Measurements from ENCODE around the gene CARF. TPM values are rescaled to one million over a fixed set of nuclear protein-coding genes. Genes with fewer than 3 reads are reported as not detected.

CARF gene
- polyA plus RNA-seq, 1 donor (not counting 4 experiments of a cell fraction or from before 2014, with no cell fraction given) = 5.2 TPM

DNA sequence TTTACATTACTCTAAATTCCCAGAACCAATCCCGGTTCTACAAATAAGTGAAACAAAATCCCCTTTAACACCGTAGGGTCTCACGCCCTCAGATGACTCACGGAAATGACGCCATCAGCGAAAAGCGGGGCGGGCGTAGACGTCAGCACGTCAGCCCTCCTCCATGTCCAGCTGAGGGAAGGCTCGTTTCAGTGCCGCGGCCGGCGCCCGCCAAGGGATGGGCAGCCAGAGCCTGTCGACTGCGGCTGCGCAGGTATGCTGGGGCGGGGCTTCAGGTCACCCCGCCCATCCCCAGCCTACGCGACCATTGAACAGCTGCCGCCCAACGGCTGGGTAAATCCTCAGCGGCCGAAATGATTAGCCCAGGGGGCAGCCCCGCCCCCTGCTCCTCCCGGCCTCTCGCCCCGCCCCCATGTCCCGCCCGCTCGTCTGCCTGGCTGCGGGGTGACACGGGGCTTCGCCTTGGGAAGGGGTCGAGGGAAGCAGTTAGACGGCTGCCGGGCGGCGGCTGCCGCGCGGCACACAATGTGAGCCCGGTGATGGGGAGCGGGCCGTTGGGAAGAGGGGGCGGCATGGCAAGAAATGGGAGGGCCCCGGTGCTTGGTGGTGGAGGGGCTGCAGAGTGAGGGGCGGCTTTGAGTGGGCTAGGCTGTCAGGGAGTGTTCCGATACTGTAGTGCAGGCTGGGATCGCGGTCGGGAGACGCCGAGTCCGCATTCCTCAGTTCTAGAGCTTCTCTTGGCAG, 102.6 kb downstream of the CARF start, which contains the start of gene NBEAL1:
TSS of gene NBEAL1 (plus strand) at position 420 of the 744 bp plus-strand sequence. CDS start 1,510 bp downstream, outside the sequence.
- peak within 1 kb of the TSS; percentile 97 for H3K27ac ChIP-seq (ENCODE audit: control insufficient read depth, insufficient read depth, low read length)
- H3K4me3 ChIP-seq (ENCODE audit: control insufficient read depth in 2 of 3, extremely low read depth in 1 of 3, insufficient read depth in 2 of 3, low read depth in 1 of 3, low read length in 3 of 3) = peak within 1 kb of the TSS; percentile 73 to 99 (median 96)
- FAIRE-seq (peak; percentile 93), DNase-seq (ENCODE audit: low read depth, low spot score) (peak; percentile 87)
- peak within 1 kb of the TSS; percentile 95 for H3K9ac ChIP-seq (ENCODE audit: control insufficient read depth, extremely low read depth, insufficient read depth, low read length)
- H3K36me3 ChIP-seq (ENCODE audit: control insufficient read depth in 2 of 2, extremely low read depth in 1 of 2, insufficient read depth in 2 of 2, low read length in 2 of 2) = peaks cover 0 to 4% of the 10 kb centered on the region in 2 experiments
- no peaks in the 10 kb centered on the region for H3K27me3 ChIP-seq (ENCODE audit: control insufficient read depth, extremely low read depth, insufficient read depth, low read length)
- peaks cover 47% of the 10 kb centered on the region for H3K79me2 ChIP-seq (ENCODE audit: control insufficient read depth, insufficient read depth, low read length)
- peak within 1 kb of the TSS; percentile 98 for H3K4me2 ChIP-seq (ENCODE audit: control insufficient read depth, extremely low read depth, insufficient read depth, low read depth, low read length)
- no peaks in the 10 kb centered on the region for H3K9me3 ChIP-seq (ENCODE audit: control insufficient read depth, low read depth, low read length)
- H2AFZ ChIP-seq (ENCODE audit: control insufficient read depth, low read length) = peak within 1 kb of the TSS; percentile 94
- dilution Hi-C loops (cut with MboI; ENCODE audit: extremely low pct_ligation_motif_present, low sequenced_read_pairs) = no loop called here
- no peaks in the 10 kb centered on the region for H3K9me1 ChIP-seq (ENCODE audit: control insufficient read depth, extremely low read depth, insufficient read depth, low read length)
- H4K20me1 ChIP-seq (ENCODE audit: control insufficient read depth, extremely low read depth, insufficient read depth, low read length) = no peaks in the 10 kb centered on the region
- TF ChIP-seq, protein P1, sequence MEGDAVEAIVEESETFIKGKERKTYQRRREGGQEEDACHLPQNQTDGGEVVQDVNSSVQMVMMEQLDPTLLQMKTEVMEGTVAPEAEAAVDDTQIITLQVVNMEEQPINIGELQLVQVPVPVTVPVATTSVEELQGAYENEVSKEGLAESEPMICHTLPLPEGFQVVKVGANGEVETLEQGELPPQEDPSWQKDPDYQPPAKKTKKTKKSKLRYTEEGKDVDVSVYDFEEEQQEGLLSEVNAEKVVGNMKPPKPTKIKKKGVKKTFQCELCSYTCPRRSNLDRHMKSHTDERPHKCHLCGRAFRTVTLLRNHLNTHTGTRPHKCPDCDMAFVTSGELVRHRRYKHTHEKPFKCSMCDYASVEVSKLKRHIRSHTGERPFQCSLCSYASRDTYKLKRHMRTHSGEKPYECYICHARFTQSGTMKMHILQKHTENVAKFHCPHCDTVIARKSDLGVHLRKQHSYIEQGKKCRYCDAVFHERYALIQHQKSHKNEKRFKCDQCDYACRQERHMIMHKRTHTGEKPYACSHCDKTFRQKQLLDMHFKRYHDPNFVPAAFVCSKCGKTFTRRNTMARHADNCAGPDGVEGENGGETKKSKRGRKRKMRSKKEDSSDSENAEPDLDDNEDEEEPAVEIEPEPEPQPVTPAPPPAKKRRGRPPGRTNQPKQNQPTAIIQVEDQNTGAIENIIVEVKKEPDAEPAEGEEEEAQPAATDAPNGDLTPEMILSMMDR (optimal IDR thresholded peaks at IDR 0.05 in 1 of 3, IDR thresholded peaks at IDR 0.05 in 1 of 3, conservative IDR thresholded peaks at IDR 0.05 in 1 of 3; ENCODE audit: extremely low read depth in 1 of 3, insufficient read depth in 2 of 3, low read length in 3 of 3) = no peak
- no peak for TF ChIP-seq EZH2 (IDR thresholded peaks at IDR 0.05; ENCODE audit: low read length)
- peaks cover 31% of the 10 kb centered on the region for H3K4me1 ChIP-seq (ENCODE audit: control insufficient read depth, extremely low read depth, insufficient read depth, low read length)

DNA sequence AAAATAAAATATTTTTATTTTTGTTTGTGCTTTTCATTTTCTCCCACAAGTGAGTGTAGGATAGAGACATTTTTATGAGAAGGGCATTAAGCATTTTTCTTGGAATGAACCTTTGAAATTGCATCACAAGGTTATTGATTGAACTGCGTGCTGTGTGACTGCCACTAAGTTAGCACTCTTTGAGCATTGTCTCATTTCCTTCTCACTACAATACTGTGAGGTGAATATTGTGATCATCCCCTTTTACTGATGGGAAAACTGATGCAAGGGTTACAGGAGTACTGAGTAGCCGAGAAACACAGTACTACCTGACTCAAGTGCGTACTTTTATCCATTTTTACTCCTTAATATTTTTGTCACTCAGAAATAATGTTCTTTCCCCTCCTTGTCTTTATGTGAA, 104.6 kb downstream of the CARF start:
- Histone ChIP-seq H4K20me1 (ENCODE audit: control insufficient read depth, extremely low read depth, insufficient read depth, low read length) (no peaks in the 10 kb centered on the region), H3K27ac (ENCODE audit: control insufficient read depth, insufficient read depth, low read length) (peak overlapping the region; percentile 1), H3K36me3 (ENCODE audit: control insufficient read depth in 2 of 2, extremely low read depth in 1 of 2, insufficient read depth in 2 of 2, low read length in 2 of 2) (peaks cover 0 to 5% of the 10 kb centered on the region in 2 experiments), H3K4me3 (ENCODE audit: control insufficient read depth in 2 of 3, extremely low read depth in 1 of 3, insufficient read depth in 2 of 3, low read depth in 1 of 3, low read length in 3 of 3) (peak overlapping the region; percentile 47 to 99 (median 73)), H3K79me2 (ENCODE audit: control insufficient read depth, insufficient read depth, low read length) (peaks cover 61% of the 10 kb centered on the region), H3K4me1 (ENCODE audit: control insufficient read depth, extremely low read depth, insufficient read depth, low read length) (peaks cover 32% of the 10 kb centered on the region), H3K9me1 (ENCODE audit: control insufficient read depth, extremely low read depth, insufficient read depth, low read length) (no peaks in the 10 kb centered on the region), H3K9me3 (ENCODE audit: control insufficient read depth, low read depth, low read length) (no peaks in the 10 kb centered on the region), H2AFZ (ENCODE audit: control insufficient read depth, low read length) (no peak overlapping the region), H3K27me3 (ENCODE audit: control insufficient read depth, extremely low read depth, insufficient read depth, low read length) (no peaks in the 10 kb centered on the region), H3K9ac (ENCODE audit: control insufficient read depth, extremely low read depth, insufficient read depth, low read length) (peak overlapping the region; percentile 95), H3K4me2 (ENCODE audit: control insufficient read depth, extremely low read depth, insufficient read depth, low read depth, low read length) (peak overlapping the region; percentile 55)
- no peak for DNase-seq (ENCODE audit: low read depth, low spot score)
- peak; percentile 9 for FAIRE-seq
- TF ChIP-seq EZH2 (IDR thresholded peaks at IDR 0.05; ENCODE audit: low read length) = no peak
- TF ChIP-seq, protein P1 (optimal IDR thresholded peaks at IDR 0.05 in 1 of 3, IDR thresholded peaks at IDR 0.05 in 1 of 3, conservative IDR thresholded peaks at IDR 0.05 in 1 of 3; ENCODE audit: extremely low read depth in 1 of 3, insufficient read depth in 2 of 3, low read length in 3 of 3) = no peak
- dilution Hi-C loops (cut with MboI; ENCODE audit: extremely low pct_ligation_motif_present, low sequenced_read_pairs) = no loop called here
